Mesenchymal stem cell (in vitro differentiated cells and primary cell): ENCODE results near the gene ALPI.

Experiments
- DNase-seq: peaks from one replicate; pipeline ENCODE4 v3.0.0-alpha.2; 2013
- H2AFZ ChIP-seq: one replicate; pipeline ENCODE4 v1.6.1; 2013; ENCODE audit warnings: low read depth, mild to moderate bottlenecking, control low read depth, inconsistent platforms, low read length, moderate library complexity
- H2AK5ac ChIP-seq: 2 replicates; pipeline ENCODE4 v1.6.1; 2013; ENCODE audit warnings: low read length, moderate library complexity, mild to moderate bottlenecking, inconsistent platforms; ENCODE audit not compliant: severe bottlenecking
- H2BK120ac ChIP-seq: one replicate; pipeline ENCODE4 v1.6.1; 2013; ENCODE audit warnings: low read depth, mild to moderate bottlenecking, inconsistent platforms, low read length, moderate library complexity
- H2BK12ac ChIP-seq, 2 experiments: one replicate each; pipeline ENCODE4 v1.6.1; 2013; ENCODE audit warnings: inconsistent platforms in 2 of 2, low read length in 2 of 2, mild to moderate bottlenecking in 2 of 2, moderate library complexity in 2 of 2, control low read depth in 1 of 2
- H2BK15ac ChIP-seq: one replicate; pipeline ENCODE4 v1.6.1; 2013; ENCODE audit warnings: mild to moderate bottlenecking, low read depth, inconsistent platforms; ENCODE audit not compliant: poor library complexity, severe bottlenecking
- H2BK5ac ChIP-seq: 2 replicates; pipeline ENCODE4 v1.6.1; 2013; ENCODE audit warnings: low read depth, mild to moderate bottlenecking, low read length, control low read depth, inconsistent platforms; ENCODE audit not compliant: poor library complexity, severe bottlenecking
- H3K14ac ChIP-seq, 2 experiments: one replicate each; pipeline ENCODE4 v1.6.1; 2013; ENCODE audit warnings: inconsistent platforms in 2 of 2, low read length in 2 of 2, control low read depth in 1 of 2, mild to moderate bottlenecking in 1 of 2, moderate library complexity in 1 of 2
- H3K18ac ChIP-seq, 2 experiments: one replicate each; pipeline ENCODE4 v1.6.1; 2013; ENCODE audit warnings: inconsistent platforms in 2 of 2, low read length in 2 of 2, control low read depth in 1 of 2, low read depth in 1 of 2, mild to moderate bottlenecking in 1 of 2
- H3K23ac ChIP-seq, 2 experiments: one replicate each; pipeline ENCODE4 v1.6.1; 2013; ENCODE audit warnings: inconsistent platforms in 2 of 2, low read length in 2 of 2, mild to moderate bottlenecking in 2 of 2, moderate library complexity in 2 of 2, control low read depth in 1 of 2
- H3K27ac ChIP-seq: 2 replicates; pipeline ENCODE4 v1.5.1; 2013; ENCODE audit warnings: mild to moderate bottlenecking, moderate library complexity, low read length, control low read depth, inconsistent platforms; ENCODE audit not compliant: poor library complexity, severe bottlenecking
- H3K27me3 ChIP-seq, 2 experiments: 2 replicates each; pipeline versions ENCODE4 v1.6.1 to v1.7.0; 2013; ENCODE audit warnings: low read length in 2 of 2, mild to moderate bottlenecking in 2 of 2, moderate library complexity in 2 of 2, control low read depth in 1 of 2, inconsistent platforms in 1 of 2; ENCODE audit not compliant: control insufficient read depth in 1 of 2, insufficient read depth in 1 of 2
- H3K36me3 ChIP-seq, 2 experiments: 2 replicates each; pipeline versions ENCODE4 v1.6.1 to v1.7.0; 2013; ENCODE audit warnings: low read length in 2 of 2, control low read depth in 1 of 2, inconsistent platforms in 1 of 2, low read depth in 1 of 2, mild to moderate bottlenecking in 1 of 2; ENCODE audit not compliant: insufficient read depth in 2 of 2, control insufficient read depth in 1 of 2
- H3K4ac ChIP-seq, 2 experiments: one replicate each; pipeline ENCODE4 v1.6.1; 2013; ENCODE audit warnings: inconsistent platforms in 2 of 2, low read length in 2 of 2, mild to moderate bottlenecking in 2 of 2, moderate library complexity in 2 of 2, control low read depth in 1 of 2, low read depth in 1 of 2
- H3K4me1 ChIP-seq: 2 replicates; pipeline ENCODE4 v1.6.1; 2013; ENCODE audit warnings: low read depth, low read length, control low read depth; ENCODE audit not compliant: control insufficient read depth, insufficient read depth
- H3K4me2 ChIP-seq: 2 replicates; pipeline ENCODE4 v1.6.1; 2013; ENCODE audit warnings: low read length, mild to moderate bottlenecking, inconsistent platforms; ENCODE audit not compliant: poor library complexity, severe bottlenecking
- H3K4me3 ChIP-seq, 2 experiments: 2 replicates each; pipeline versions ENCODE4 v1.5.1 to v1.7.0; 2013; ENCODE audit warnings: low read length in 2 of 2, mild to moderate bottlenecking in 2 of 2, control low read depth in 1 of 2, low read depth in 1 of 2; ENCODE audit not compliant: insufficient read depth in 1 of 2
- H3K79me1 ChIP-seq: replicated peaks from 2 replicates; pipeline ENCODE4 v1.6.1; 2013; ENCODE audit warnings: mild to moderate bottlenecking, control low read depth, low read length, inconsistent platforms; ENCODE audit not compliant: poor library complexity, severe bottlenecking
- H3K9ac ChIP-seq: 2 replicates; pipeline ENCODE4 v1.7.0; 2013; ENCODE audit warnings: mild to moderate bottlenecking, low read length, moderate library complexity
- H3K9me3 ChIP-seq: 2 replicates; pipeline ENCODE4 v1.7.0; 2013; ENCODE audit warnings: mild to moderate bottlenecking, low read length; ENCODE audit not compliant: control insufficient read depth
- H4K8ac ChIP-seq: one replicate; pipeline ENCODE4 v1.6.1; 2013; ENCODE audit warnings: inconsistent platforms, mild to moderate bottlenecking, low read length, moderate library complexity
- H4K91ac ChIP-seq: one replicate; pipeline ENCODE4 v1.6.1; 2013; ENCODE audit warnings: mild to moderate bottlenecking, low read length, inconsistent platforms
- WGBS: methylation state at CpG from one replicate; pipeline ENCODE4 v1.1.7; 2013; ENCODE audit warnings: mixed read lengths; 5-methylcytosine and 5-hydroxymethylcytosine counted together

The ALPI gene

DNA sequence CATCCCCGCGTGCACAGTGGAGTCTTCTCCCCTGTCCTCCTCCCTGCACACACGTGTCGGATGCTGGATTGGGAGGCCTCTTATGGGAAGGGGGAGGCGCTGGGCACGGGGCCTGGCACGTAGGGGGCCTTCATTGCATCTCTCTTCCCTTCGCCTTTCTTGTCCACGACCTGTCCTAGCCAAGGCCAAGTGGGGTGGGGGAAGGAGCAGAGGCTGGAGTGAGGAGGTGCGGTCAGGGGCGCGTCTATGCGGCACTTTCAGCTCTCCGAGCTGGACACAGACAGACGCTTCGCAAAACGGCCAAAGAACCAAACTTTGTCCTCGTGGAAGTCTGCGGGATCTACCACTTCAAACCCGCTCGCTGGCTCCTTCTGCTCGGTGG is 35.9 kb upstream of the ALPI start:
- Histone ChIP-seq H3K27ac (no peak overlapping the region), H3K18ac (no peak overlapping the region), H2BK15ac (no peak overlapping the region), H2BK12ac (no peak overlapping the region), H3K4ac (no peak overlapping the region), H3K9ac (no peak overlapping the region), H3K9me3 (no peaks in the 10 kb centered on the region), H2BK5ac (no peak overlapping the region), H4K91ac (no peak overlapping the region), H2BK120ac (no peak overlapping the region), H3K36me3 (no peaks in the 10 kb centered on the region), H3K14ac (no peak overlapping the region), H3K27me3 (peaks cover 76 to 88% of the 10 kb centered on the region in 2 experiments), H2AFZ (no peak overlapping the region), H3K23ac (no peak overlapping the region), H3K4me2 (no peak overlapping the region), H3K79me1 (no peaks in the 10 kb centered on the region), H3K4me1 (peaks cover 22% of the 10 kb centered on the region), H4K8ac (no peak overlapping the region), H3K4me3 (no peak overlapping the region), H2AK5ac (no peak overlapping the region)
- DNase-seq, result peak; percentile 2
- 2% methylated on average over 15 of the region's 22 CpGs for WGBS

DNA sequence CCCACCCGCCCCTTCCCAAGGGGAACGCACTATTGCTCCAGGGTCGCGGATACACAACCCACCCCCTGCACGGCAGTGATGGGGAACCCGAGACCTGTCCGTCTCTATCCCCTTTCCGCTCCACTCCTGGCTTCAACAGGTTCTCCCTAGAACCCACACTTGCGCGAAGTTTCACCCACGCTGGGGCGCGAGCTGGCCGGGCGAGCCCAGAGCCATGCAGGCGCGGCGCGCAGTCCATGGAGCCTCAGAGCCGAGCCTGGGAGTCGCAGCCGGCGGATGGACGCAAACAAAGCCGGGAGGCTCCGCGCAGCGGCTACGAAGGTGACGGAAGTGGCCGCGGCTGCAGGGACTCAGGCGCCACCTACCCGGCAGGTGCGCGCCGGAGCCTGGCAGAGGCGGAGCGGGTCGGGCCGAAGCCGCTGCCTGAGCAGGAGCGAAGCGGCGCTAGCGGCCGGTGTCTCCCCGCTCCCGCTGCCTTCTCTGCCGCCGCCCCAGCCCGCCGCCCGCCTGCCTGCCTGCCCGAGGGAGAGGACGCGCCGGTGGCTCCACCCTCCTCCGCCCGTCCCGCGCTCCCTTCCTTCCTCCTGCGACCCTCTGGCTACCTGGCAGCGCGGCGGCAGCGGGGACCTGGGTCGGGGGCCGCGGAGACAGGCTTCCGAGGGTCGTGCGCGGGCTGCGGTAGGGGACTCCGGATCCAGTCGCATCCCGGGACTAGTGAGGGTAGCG is 35.3 kb upstream of the ALPI start:
- H3K27ac ChIP-seq, result no peak overlapping the region
- whole genome bisulfite sequencing, result 3% methylated on average over 70 of the region's 79 CpGs
- H3K23ac ChIP-seq, result peak overlapping the region in 1 of 2 experiments; percentile 32
- H3K27me3 ChIP-seq, result peaks cover 74 to 88% of the 10 kb centered on the region in 2 experiments
- H2BK15ac ChIP-seq, result no peak overlapping the region
- H4K8ac ChIP-seq, result no peak overlapping the region
- H3K14ac ChIP-seq, result no peak overlapping the region
- no peaks in the 10 kb centered on the region for H3K36me3 ChIP-seq
- no peak overlapping the region for H2AK5ac ChIP-seq
- H3K4ac ChIP-seq, result no peak overlapping the region
- no peak overlapping the region for H3K9ac ChIP-seq
- no peak overlapping the region for H2AFZ ChIP-seq
- H3K9me3 ChIP-seq, result no peaks in the 10 kb centered on the region
- peaks cover 22% of the 10 kb centered on the region for H3K4me1 ChIP-seq
- peak overlapping the region; percentile 68 for H3K4me2 ChIP-seq
- H2BK120ac ChIP-seq, result no peak overlapping the region
- H4K91ac ChIP-seq, result no peak overlapping the region
- peak; percentile 20 for DNase-seq
- H2BK5ac ChIP-seq, result no peak overlapping the region
- no peak overlapping the region for H2BK12ac ChIP-seq
- no peaks in the 10 kb centered on the region for H3K79me1 ChIP-seq
- no peak overlapping the region for H3K18ac ChIP-seq
- H3K4me3 ChIP-seq, result peak overlapping the region in 1 of 2 experiments; percentile 31

DNA sequence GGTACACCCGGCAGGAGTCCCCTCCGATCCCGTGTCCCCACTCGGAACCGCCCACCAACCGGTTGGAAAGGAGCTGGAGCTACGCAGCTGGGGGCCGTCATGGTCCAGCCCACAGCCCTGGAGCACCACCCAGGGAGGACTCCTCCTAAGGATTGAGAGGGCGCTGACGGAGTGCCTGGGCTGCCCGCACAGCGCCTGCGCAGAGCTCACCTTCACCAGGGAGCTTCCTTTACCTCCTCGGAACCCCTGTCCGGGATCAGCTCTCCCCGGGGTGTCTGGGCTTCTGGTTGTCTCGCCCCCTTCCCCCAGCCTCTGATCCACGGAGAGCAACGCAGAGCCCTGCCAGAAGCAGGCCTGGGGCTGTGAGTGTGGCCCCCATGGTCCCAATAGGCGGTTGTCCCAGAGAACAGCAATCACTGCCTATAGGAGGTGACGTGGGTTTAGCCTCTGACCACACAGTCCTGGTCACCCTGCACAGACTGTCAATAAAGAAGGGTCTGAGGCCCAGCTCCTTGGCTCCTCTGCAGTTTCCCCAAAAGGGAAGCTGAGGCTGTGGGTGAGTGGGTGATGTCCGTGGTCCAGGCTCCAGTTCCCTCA is 34.7 kb upstream of the ALPI start:
- no peak overlapping the region for H3K27ac ChIP-seq
- no peak overlapping the region for H3K9ac ChIP-seq
- H2BK15ac ChIP-seq, result no peak overlapping the region
- no peak overlapping the region for H3K4ac ChIP-seq
- 15% methylated on average over 22 of the region's 22 CpGs for WGBS
- no peak overlapping the region for H3K14ac ChIP-seq
- H2AFZ ChIP-seq, result no peak overlapping the region
- H3K4me1 ChIP-seq, result peaks cover 22% of the 10 kb centered on the region
- DNase-seq, result no peak
- no peak overlapping the region for H4K91ac ChIP-seq
- H4K8ac ChIP-seq, result no peak overlapping the region
- H3K27me3 ChIP-seq, result peaks cover 69 to 88% of the 10 kb centered on the region in 2 experiments
- no peak overlapping the region for H2BK12ac ChIP-seq
- no peaks in the 10 kb centered on the region for H3K36me3 ChIP-seq
- H3K4me2 ChIP-seq, result peak overlapping the region; percentile 68
- H3K4me3 ChIP-seq, result no peak overlapping the region
- H3K18ac ChIP-seq, result no peak overlapping the region
- no peak overlapping the region for H2BK5ac ChIP-seq
- no peak overlapping the region for H3K23ac ChIP-seq
- no peak overlapping the region for H2BK120ac ChIP-seq
- H3K9me3 ChIP-seq, result no peaks in the 10 kb centered on the region
- H3K79me1 ChIP-seq, result no peaks in the 10 kb centered on the region
- H2AK5ac ChIP-seq, result no peak overlapping the region

DNA sequence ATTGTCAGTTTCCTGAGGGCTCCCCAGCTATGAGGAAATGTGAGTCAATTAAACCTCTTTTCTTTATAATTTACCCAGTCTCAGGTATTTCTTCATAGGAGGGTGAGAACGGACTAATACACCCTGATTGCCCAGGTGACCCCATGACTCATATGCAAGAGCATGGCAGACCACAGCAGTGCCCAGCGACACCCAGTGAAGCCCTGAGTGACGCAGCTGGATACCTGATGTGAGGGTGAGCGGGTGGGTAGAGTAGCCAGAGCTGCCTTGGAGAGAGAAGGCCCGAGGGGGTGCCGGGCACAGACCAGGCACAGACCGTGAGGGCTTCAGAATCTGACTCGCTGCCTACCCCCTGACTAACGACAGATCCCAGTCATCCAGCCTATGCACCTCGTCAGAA is 33.9 kb upstream of the ALPI start:
- H3K27me3 ChIP-seq, result peaks cover 67 to 83% of the 10 kb centered on the region in 2 experiments
- H2AK5ac ChIP-seq, result no peak overlapping the region
- peaks cover 22% of the 10 kb centered on the region for H3K4me1 ChIP-seq
- H3K27ac ChIP-seq, result no peak overlapping the region
- H4K8ac ChIP-seq, result no peak overlapping the region
- H3K79me1 ChIP-seq, result no peaks in the 10 kb centered on the region
- H2AFZ ChIP-seq, result no peak overlapping the region
- H3K4me3 ChIP-seq, result no peak overlapping the region
- H3K23ac ChIP-seq, result no peak overlapping the region
- no peaks in the 10 kb centered on the region for H3K9me3 ChIP-seq
- no peak overlapping the region for H2BK15ac ChIP-seq
- H4K91ac ChIP-seq, result no peak overlapping the region
- 81% methylated on average over 10 of the region's 10 CpGs for WGBS
- no peak overlapping the region for H3K18ac ChIP-seq
- no peak overlapping the region for H3K4ac ChIP-seq
- no peaks in the 10 kb centered on the region for H3K36me3 ChIP-seq
- no peak overlapping the region for H2BK120ac ChIP-seq
- H2BK5ac ChIP-seq, result no peak overlapping the region
- H3K14ac ChIP-seq, result no peak overlapping the region
- H2BK12ac ChIP-seq, result no peak overlapping the region
- no peak overlapping the region for H3K9ac ChIP-seq
- H3K4me2 ChIP-seq, result no peak overlapping the region
- no peak for DNase-seq
